GM21723 (cell line): Measurements from ENCODE around the gene FHOD1.

Source experiments
- ATAC-seq: cut with Tn5 transposase; IDR thresholded peaks from one replicate; pipeline ENCODE4 v1.9.1; 2021; ENCODE audit warnings: mild to moderate bottlenecking, moderate library complexity; ENCODE audit not compliant: unreplicated experiment

FHOD1 gene

GRCh38 chr16:67236563-67237395, 10.5 kb downstream of the FHOD1 start:
- peak; percentile 58 for ATAC-seq

- peak; percentile 43 for ATAC-seq
These were observed 11.3 kb downstream of the FHOD1 start for GRCh38 chr16:67235816-67236562.

GRCh38 chr16:67234180-67234597, 13.1 kb downstream of the FHOD1 start:
- no peak for ATAC-seq

GRCh38 chr16:67233596-67233995, 13.7 kb downstream of the FHOD1 start:
- no peak for ATAC-seq

- no peak for ATAC-seq
These were observed 16.2 kb downstream of the FHOD1 start for GRCh38 chr16:67230809-67231660.

- ATAC-seq, result no peak
These were observed 17.1 kb downstream of the FHOD1 start for GRCh38 chr16:67229906-67230808.

GRCh38 chr16:67228905-67229304, 18.4 kb downstream of the FHOD1 start:
- no peak for ATAC-seq

GRCh38 chr16:67228034-67228785, 19.1 kb downstream of the FHOD1 start:
- no peak for ATAC-seq

GRCh38 chr16:67227567-67227921, 19.7 kb downstream of the FHOD1 start:
- no peak for ATAC-seq

GRCh38 chr16:67226804-67227566, 20.3 kb downstream of the FHOD1 start, which contains the start of gene TMEM208:
TMEM208 (plus strand) TSS chr16:67227130; CDS start chr16:67227219, 89 bp downstream.
- peak; percentile 93 for ATAC-seq

GRCh38 chr16:67226295-67226803, 20.9 kb downstream of the FHOD1 start:
- ATAC-seq, result no peak

- ATAC-seq, result no peak
These were observed 23.3 kb downstream of the FHOD1 start for GRCh38 chr16:67223992-67224391.

GRCh38 chr16:67216612-67217490, 30.4 kb downstream of the FHOD1 start:
- ATAC-seq, result no peak

- ATAC-seq, result no peak
These were observed 31.6 kb downstream of the FHOD1 start for GRCh38 chr16:67215706-67216105.

GRCh38 chr16:67213197-67214019, 33.9 kb downstream of the FHOD1 start:
- no peak for ATAC-seq

- no peak for ATAC-seq
These were observed 34.5 kb downstream of the FHOD1 start for GRCh38 chr16:67212766-67213165.

- no peak for ATAC-seq
These were observed 35.6 kb downstream of the FHOD1 start for GRCh38 chr16:67211674-67212073.
